Neural progenitor cell (in vitro differentiated cells): ENCODE results near the gene ELMO1.

Experiments used
- CTCF ChIP-seq: fragments of 200-600 bp; sonication (generic); IDR thresholded peaks from 2 replicates; pipeline ENCODE4 v1.5.1; 2017; ENCODE audit warnings: antibody characterized with exemption, mild to moderate bottlenecking
- EZH2 ChIP-seq: fragments of 200-600 bp; sonication (generic); IDR thresholded peaks from 2 replicates; pipeline ENCODE4 v1.6.1; 2017; ENCODE audit warnings: antibody characterized with exemption, mild to moderate bottlenecking, moderate library complexity
- EZH2phosphoT487 ChIP-seq: fragments of 200-600 bp; sonication (generic); IDR thresholded peaks from 2 replicates; pipeline ENCODE4 v1.6.1; 2017; ENCODE audit warnings: antibody characterized with exemption

DNA sequence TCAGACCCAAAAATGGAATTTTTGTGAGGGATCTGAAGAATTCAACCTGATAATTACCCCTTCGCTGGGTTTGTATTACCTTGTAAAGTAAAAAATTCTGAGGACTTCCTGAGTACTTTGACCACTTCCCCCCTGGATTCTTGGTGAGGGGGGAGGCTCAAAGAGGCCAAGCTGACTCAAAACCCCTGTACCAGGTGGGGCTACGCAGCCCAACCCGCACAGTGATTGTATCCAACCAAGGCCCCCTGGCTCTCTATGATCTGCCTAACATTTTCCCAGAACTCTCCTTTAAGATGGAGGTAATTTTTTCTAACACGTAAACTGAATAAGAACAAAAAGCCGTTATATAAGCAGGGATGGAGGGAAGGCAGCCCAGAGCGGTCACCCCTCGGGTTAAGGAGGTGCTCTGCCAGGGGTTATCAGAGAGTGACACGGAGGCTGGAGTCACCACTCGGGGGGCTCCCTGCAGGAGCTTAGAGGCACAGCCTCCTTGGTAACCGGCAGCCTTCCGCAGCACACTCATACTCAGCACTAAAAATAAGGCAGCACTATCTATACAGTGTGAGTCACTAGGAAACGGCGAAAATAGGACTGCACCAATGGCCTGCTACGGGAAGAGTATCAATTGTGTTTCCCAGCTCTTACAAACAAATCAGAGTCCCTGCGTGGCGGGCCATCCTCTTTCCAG is 255.4 kb downstream of the ELMO1 start:
- TF ChIP-seq EZH2 (no peak), CTCF (no peak), EZH2phosphoT487 (no peak)
